Stomach (tissue), 9 donors: ENCODE data around the gene NRG2. TPM values are rescaled to one million over a fixed set of nuclear protein-coding genes. Genes with fewer than 3 reads are reported as not detected.
A peak's percentile ranks its signal among the peaks of the same experiment; 100 is the strongest.

Source experiments
- DNase-seq, 2 donors: peaks; one replicate each; pipeline versions ENCODE4 v3.0.0 to v3.0.0-alpha.2; 2013 to 2019
- H3K27ac ChIP-seq, 5 donors: fragments of 200-600 bp in 4 of 5; sonication (generic) in 4 of 5; one replicate each; pipeline ENCODE4 v1.5.1; 2013 to 2019; ENCODE audit warnings: mild to moderate bottlenecking in 1 of 5, moderate library complexity in 1 of 5
- H3K27me3 ChIP-seq, 3 donors: fragments of 200-600 bp; sonication (generic); one replicate each; pipeline ENCODE4 v1.5.1; 2017 to 2019; ENCODE audit warnings: mixed run types in 1 of 3
- H3K36me3 ChIP-seq, 4 donors: fragments of 200-600 bp; sonication (generic); 1 replicate in 3 of 4; 2 replicates in 1 of 4; pipeline ENCODE4 v1.5.1; 2016 to 2019
- H3K4me1 ChIP-seq, 4 donors: fragments of 200-600 bp; sonication (generic); one replicate each; pipeline ENCODE4 v1.5.1; 2016 to 2019
- H3K4me3 ChIP-seq, 4 donors: fragments of 200-600 bp; sonication (generic) in 3 of 4; one replicate each; pipeline ENCODE4 v1.5.1; 2016 to 2019; ENCODE audit warnings: mild to moderate bottlenecking in 1 of 4
- H3K9me3 ChIP-seq, 4 donors: fragments of 200-600 bp; sonication (generic); one replicate each; pipeline ENCODE4 v1.5.1; 2016 to 2019
- CTCF ChIP-seq, 7 experiments: fragments of 450-650 bp in 4 of 7; fragments of 200-600 bp in 3 of 7; sonication (generic) in 3 of 7; IDR thresholded peaks; one replicate each; pipeline ENCODE4 v1.5.1; 2016 to 2019; ENCODE audit warnings: antibody characterized with exemption in 7 of 7, control low read depth in 2 of 7, mild to moderate bottlenecking in 1 of 7
- EP300 ChIP-seq: sonication (generic); formaldehyde crosslinking; IDR thresholded peaks from one replicate; pipeline ENCODE4 v1.6.1; 2017; ENCODE audit warnings: antibody characterized with exemption
- POLR2A ChIP-seq, 4 donors: fragments of 450-650 bp; IDR thresholded peaks; one replicate each; pipeline ENCODE4 v1.6.1; 2016; ENCODE audit warnings: antibody characterized with exemption in 4 of 4, control low read depth in 2 of 4, mild to moderate bottlenecking in 1 of 4, moderate library complexity in 1 of 4
- POLR2AphosphoS5 ChIP-seq, 3 donors: sonication (generic); formaldehyde crosslinking; IDR thresholded peaks; one replicate each; pipeline ENCODE4 v1.6.1; 2016; ENCODE audit warnings: antibody characterized with exemption in 3 of 3
- WGBS, 5 donors: extraction: QIAGEN DNeasy Blood & Tissue Kit in 3 of 5; methylation state at CpG; one replicate each; pipeline versions ENCODE4 v1.1.5 to v1.1.7; 2013 to 2018; 5-methylcytosine and 5-hydroxymethylcytosine counted together
- intact Hi-C: fragments of 100-400 bp; cut with DNase I; formaldehyde crosslinking; loops from one replicate; pipeline ENCODE4 v1.15.1; 2023; ENCODE audit warnings: low total_unique reads
- polyA plus RNA-seq, 3 donors: library from polyadenylated mRNA; stranded (reverse); fragments of 200-250 nt; gene quantifications; one replicate each; pipeline ENCODE4 v1.2.3, GENCODE V29; 2013
- total RNA-seq, 5 donors: library from RNA; depleted of rRNA; stranded (reverse); fragments of >200 nt; gene quantifications; one replicate each; pipeline versions ENCODE4 v1.1.0 to v1.2.3, GENCODE V29; 2014 to 2016
- donor health status: healthy with polysubstance abuse.
- donor health status: Bipolar disorder and iron deficiency.
- donor health status: healthy.

NRG2 gene
- total and polyA plus RNA-seq, 8 donors, result 0.25 to 22.2 (median 1.2) TPM; not detected in 1

GRCh38 chr5:140073296-140073695 is 30.2 kb upstream of the NRG2 start:
- H3K27me3 ChIP-seq, result no peaks in the 10 kb centered on the region
- DNase-seq, result peak in 1 of 2 donors; percentile 28
- 9 to 16% (median 11%) methylated on average over 4 of the region's 4 CpGs for WGBS, 5 donors
- no peaks in the 10 kb centered on the region for H3K36me3 ChIP-seq
- no peak overlapping the region for H3K4me3 ChIP-seq
- TF ChIP-seq CTCF (IDR thresholded peaks at IDR 0.05) (peak in 4 of 7 experiments; percentile 31 to 76 (median 64)), EP300 (no peak)
- H3K4me1 ChIP-seq, result peaks cover 0 to 4% (median 4%) of the 10 kb centered on the region in 4 donors
- no peaks in the 10 kb centered on the region for H3K9me3 ChIP-seq
- intact Hi-C loops, result loop anchor here (5.0 kb wide), 1 partner anchor 69 kb away; no protein-coding TSS in a partner anchor
- H3K27ac ChIP-seq, result no peak overlapping the region

GRCh38 chr5:140072812-140073211 is 29.7 kb upstream of the NRG2 start:
- Histone ChIP-seq H3K27ac (no peak overlapping the region), H3K4me1 (peaks cover 0 to 4% (median 4%) of the 10 kb centered on the region in 4 donors), H3K4me3 (no peak overlapping the region), H3K27me3 (no peaks in the 10 kb centered on the region), H3K36me3 (no peaks in the 10 kb centered on the region), H3K9me3 (no peaks in the 10 kb centered on the region)
- intact Hi-C loops, result loop anchor here (5.0 kb wide), 1 partner anchor 69 kb away; no protein-coding TSS in a partner anchor
- WGBS, 5 donors, result 46 to 60% (median 51%) methylated on average over 10 of the region's 10 CpGs
- TF ChIP-seq EP300 (no peak), POLR2AphosphoS5 (IDR thresholded peaks at IDR 0.05) (no peak), POLR2A (IDR thresholded peaks at IDR 0.05) (no peak), CTCF (IDR thresholded peaks at IDR 0.05) (no peak)
- no peak for DNase-seq

GRCh38 chr5:140060816-140061215 is 17.7 kb upstream of the NRG2 start:
- H3K9me3 ChIP-seq, result no peaks in the 10 kb centered on the region
- no peak overlapping the region for H3K27ac ChIP-seq
- no peak for DNase-seq
- H3K27me3 ChIP-seq, result peaks cover 0 to 38% (median 11%) of the 10 kb centered on the region in 3 donors
- TF ChIP-seq CTCF (IDR thresholded peaks at IDR 0.05), result no peak
- intact Hi-C loops, result no loop called here
- H3K4me1 ChIP-seq, result no peaks in the 10 kb centered on the region
- H3K4me3 ChIP-seq, result no peak overlapping the region
- WGBS, 5 donors, result 76 to 88% (median 84%) methylated on average over 1 of the region's 1 CpG
- H3K36me3 ChIP-seq, result no peaks in the 10 kb centered on the region

GRCh38 chr5:140058212-140058932 is 15.3 kb upstream of the NRG2 start:
- Histone ChIP-seq H3K27ac (no peak overlapping the region), H3K4me1 (no peaks in the 10 kb centered on the region), H3K4me3 (no peak overlapping the region), H3K9me3 (no peaks in the 10 kb centered on the region), H3K27me3 (peaks cover 0 to 38% (median 11%) of the 10 kb centered on the region in 3 donors), H3K36me3 (no peaks in the 10 kb centered on the region)
- TF ChIP-seq POLR2A (IDR thresholded peaks at IDR 0.05) (no peak), CTCF (IDR thresholded peaks at IDR 0.05) (no peak), POLR2AphosphoS5 (IDR thresholded peaks at IDR 0.05) (no peak), EP300 (no peak)
- WGBS, 5 donors, result 85 to 92% (median 86%) methylated on average over 5 of the region's 5 CpGs
- DNase-seq, result no peak
- intact Hi-C loops, result no loop called here
